Inferior parietal cortex (tissue), 1 donor: Measurements from ENCODE around the gene USP46.
A peak's percentile ranks its signal among the peaks of the same experiment; 100 is the strongest.

Source experiments
- DNase-seq: peaks from one replicate; pipeline ENCODE4 v3.0.0-alpha.2; 2016; ENCODE audit errors: extremely low spot score

The USP46 gene

GRCh38 chr4:52574036-52574435 lies 85.1 kb downstream of the USP46 start:
- no peak for DNase-seq

- no peak for DNase-seq
These were observed 85.5 kb downstream of the USP46 start for GRCh38 chr4:52573551-52573950.

GRCh38 chr4:52572936-52573485 lies 86.1 kb downstream of the USP46 start:
- no peak for DNase-seq

- DNase-seq: no peak
These were observed 90.8 kb downstream of the USP46 start for GRCh38 chr4:52568351-52568750.

- no peak for DNase-seq
These were observed 92.7 kb downstream of the USP46 start for GRCh38 chr4:52566136-52567031.

- DNase-seq: no peak
These were observed 98.2 kb downstream of the USP46 start for GRCh38 chr4:52560844-52561280.

- DNase-seq: no peak
These were observed 103.8 kb downstream of the USP46 start for GRCh38 chr4:52555356-52555716.

GRCh38 chr4:52554612-52555355 lies 104.3 kb downstream of the USP46 start:
- DNase-seq: no peak

- DNase-seq: no peak
These were observed 106.3 kb downstream of the USP46 start for GRCh38 chr4:52552778-52553177.

- no peak for DNase-seq
These were observed 107.6 kb downstream of the USP46 start for GRCh38 chr4:52551487-52551886.

GRCh38 chr4:52550186-52550585 lies 108.9 kb downstream of the USP46 start:
- no peak for DNase-seq

- no peak for DNase-seq
These were observed 110.1 kb downstream of the USP46 start for GRCh38 chr4:52548818-52549570.

- DNase-seq: no peak
These were observed 112.7 kb downstream of the USP46 start for GRCh38 chr4:52546449-52546848.

GRCh38 chr4:52545099-52546069 lies 113.7 kb downstream of the USP46 start:
- DNase-seq: peak; percentile 70
